ENCODE measurements around the gene LRRFIP1.

The LRRFIP1 gene

GRCh38 chr2:237798236-237799059 lies 171.1 kb downstream of the LRRFIP1 start, which contains the start of gene RBM44:
TSS of gene RBM44 (plus strand) at chr2:237798779. CDS start at chr2:237813610, 14,831 bp downstream.
- H3K27ac ChIP-seq (ENCODE audit: low read length), result no peak within 1 kb of the TSS
- H3K4me1 ChIP-seq (ENCODE audit: insufficient read depth, low read length), result no peaks in the 10 kb centered on the region
- H3K27me3 ChIP-seq (ENCODE audit: insufficient read depth, low read length), result no peaks in the 10 kb centered on the region
- no peaks in the 10 kb centered on the region for H3K36me3 ChIP-seq (ENCODE audit: insufficient read depth, low read depth, low read length)
- H3K9me3 ChIP-seq (ENCODE audit: insufficient read depth, low read depth, low read length), result no peaks in the 10 kb centered on the region
- no peak within 1 kb of the TSS for H3K9ac ChIP-seq (ENCODE audit: low read depth, low read length)
- no peak within 1 kb of the TSS for H3K4me3 ChIP-seq (ENCODE audit: low read length)

GRCh38 chr2:237799060-237799428 lies 171.7 kb downstream of the LRRFIP1 start:
- no peaks in the 10 kb centered on the region for H3K4me1 ChIP-seq (ENCODE audit: insufficient read depth, low read length)
- H3K4me3 ChIP-seq (ENCODE audit: low read length), result no peak overlapping the region
- H3K9ac ChIP-seq (ENCODE audit: low read depth, low read length), result no peak overlapping the region
- no peaks in the 10 kb centered on the region for H3K9me3 ChIP-seq (ENCODE audit: insufficient read depth, low read depth, low read length)
- no peaks in the 10 kb centered on the region for H3K27me3 ChIP-seq (ENCODE audit: insufficient read depth, low read length)
- no peaks in the 10 kb centered on the region for H3K36me3 ChIP-seq (ENCODE audit: insufficient read depth, low read depth, low read length)
- no peak overlapping the region for H3K27ac ChIP-seq (ENCODE audit: low read length)

- Histone ChIP-seq H3K27me3 (ENCODE audit: insufficient read depth, low read length) (no peaks in the 10 kb centered on the region), H3K36me3 (ENCODE audit: insufficient read depth, low read depth, low read length) (no peaks in the 10 kb centered on the region), H3K4me3 (ENCODE audit: low read length) (no peak overlapping the region), H3K9ac (ENCODE audit: low read depth, low read length) (no peak overlapping the region), H3K27ac (ENCODE audit: low read length) (no peak overlapping the region), H3K9me3 (ENCODE audit: insufficient read depth, low read depth, low read length) (no peaks in the 10 kb centered on the region), H3K4me1 (ENCODE audit: insufficient read depth, low read length) (no peaks in the 10 kb centered on the region)
Measured at GRCh38 chr2:237801466-237801865, 174.1 kb downstream of the LRRFIP1 start.

- Histone ChIP-seq H3K27ac (ENCODE audit: low read length) (no peak overlapping the region), H3K9me3 (ENCODE audit: insufficient read depth, low read depth, low read length) (no peaks in the 10 kb centered on the region), H3K4me1 (ENCODE audit: insufficient read depth, low read length) (no peaks in the 10 kb centered on the region), H3K36me3 (ENCODE audit: insufficient read depth, low read depth, low read length) (no peaks in the 10 kb centered on the region), H3K27me3 (ENCODE audit: insufficient read depth, low read length) (no peaks in the 10 kb centered on the region), H3K9ac (ENCODE audit: low read depth, low read length) (no peak overlapping the region), H3K4me3 (ENCODE audit: low read length) (no peak overlapping the region)
Measured at GRCh38 chr2:237806334-237806733, 178.9 kb downstream of the LRRFIP1 start.

- no peaks in the 10 kb centered on the region for H3K36me3 ChIP-seq (ENCODE audit: insufficient read depth, low read depth, low read length)
- H3K27ac ChIP-seq (ENCODE audit: low read length), result no peak overlapping the region
- no peaks in the 10 kb centered on the region for H3K9me3 ChIP-seq (ENCODE audit: insufficient read depth, low read depth, low read length)
- H3K4me3 ChIP-seq (ENCODE audit: low read length), result no peak overlapping the region
- no peaks in the 10 kb centered on the region for H3K4me1 ChIP-seq (ENCODE audit: insufficient read depth, low read length)
- H3K9ac ChIP-seq (ENCODE audit: low read depth, low read length), result no peak overlapping the region
- H3K27me3 ChIP-seq (ENCODE audit: insufficient read depth, low read length), result no peaks in the 10 kb centered on the region; the same call in 1 of the 2 replicates
Measured at GRCh38 chr2:237815637-237816036, 188.2 kb downstream of the LRRFIP1 start.

GRCh38 chr2:237816531-237816930 lies 189.1 kb downstream of the LRRFIP1 start:
- Histone ChIP-seq H3K36me3 (ENCODE audit: insufficient read depth, low read depth, low read length) (no peaks in the 10 kb centered on the region), H3K9ac (ENCODE audit: low read depth, low read length) (no peak overlapping the region), H3K4me3 (ENCODE audit: low read length) (no peak overlapping the region), H3K27ac (ENCODE audit: low read length) (no peak overlapping the region), H3K9me3 (ENCODE audit: insufficient read depth, low read depth, low read length) (no peaks in the 10 kb centered on the region), H3K27me3 (ENCODE audit: insufficient read depth, low read length) (no peaks in the 10 kb centered on the region; the same call in 1 of the 2 replicates), H3K4me1 (ENCODE audit: insufficient read depth, low read length) (no peaks in the 10 kb centered on the region)

GRCh38 chr2:237818066-237818473 lies 190.7 kb downstream of the LRRFIP1 start:
- Histone ChIP-seq H3K27ac (ENCODE audit: low read length) (no peak overlapping the region), H3K27me3 (ENCODE audit: insufficient read depth, low read length) (no peaks in the 10 kb centered on the region; the same call in 1 of the 2 replicates), H3K4me3 (ENCODE audit: low read length) (no peak overlapping the region), H3K4me1 (ENCODE audit: insufficient read depth, low read length) (no peaks in the 10 kb centered on the region), H3K9ac (ENCODE audit: low read depth, low read length) (no peak overlapping the region), H3K9me3 (ENCODE audit: insufficient read depth, low read depth, low read length) (no peaks in the 10 kb centered on the region), H3K36me3 (ENCODE audit: insufficient read depth, low read depth, low read length) (no peaks in the 10 kb centered on the region)

GRCh38 chr2:237819231-237819630 lies 191.8 kb downstream of the LRRFIP1 start:
- Histone ChIP-seq H3K4me3 (ENCODE audit: low read length) (no peak overlapping the region), H3K27ac (ENCODE audit: low read length) (no peak overlapping the region), H3K36me3 (ENCODE audit: insufficient read depth, low read depth, low read length) (no peaks in the 10 kb centered on the region), H3K4me1 (ENCODE audit: insufficient read depth, low read length) (no peaks in the 10 kb centered on the region), H3K9me3 (ENCODE audit: insufficient read depth, low read depth, low read length) (no peaks in the 10 kb centered on the region), H3K27me3 (ENCODE audit: insufficient read depth, low read length) (no peaks in the 10 kb centered on the region; the same call in 1 of the 2 replicates), H3K9ac (ENCODE audit: low read depth, low read length) (no peak overlapping the region)

- Histone ChIP-seq H3K9me3 (ENCODE audit: insufficient read depth, low read depth, low read length) (no peaks in the 10 kb centered on the region), H3K27ac (ENCODE audit: low read length) (no peak overlapping the region), H3K4me1 (ENCODE audit: insufficient read depth, low read length) (no peaks in the 10 kb centered on the region), H3K36me3 (ENCODE audit: insufficient read depth, low read depth, low read length) (no peaks in the 10 kb centered on the region), H3K4me3 (ENCODE audit: low read length) (no peak overlapping the region), H3K9ac (ENCODE audit: low read depth, low read length) (no peak overlapping the region), H3K27me3 (ENCODE audit: insufficient read depth, low read length) (no peaks in the 10 kb centered on the region; the same call in 1 of the 2 replicates)
Measured at GRCh38 chr2:237820421-237820820, 193.0 kb downstream of the LRRFIP1 start.

GRCh38 chr2:237823544-237823943 lies 196.2 kb downstream of the LRRFIP1 start:
- Histone ChIP-seq H3K36me3 (ENCODE audit: insufficient read depth, low read depth, low read length) (no peaks in the 10 kb centered on the region), H3K4me1 (ENCODE audit: insufficient read depth, low read length) (no peaks in the 10 kb centered on the region), H3K9me3 (ENCODE audit: insufficient read depth, low read depth, low read length) (no peaks in the 10 kb centered on the region), H3K27me3 (ENCODE audit: insufficient read depth, low read length) (no peaks in the 10 kb centered on the region), H3K9ac (ENCODE audit: low read depth, low read length) (no peak overlapping the region), H3K27ac (ENCODE audit: low read length) (no peak overlapping the region), H3K4me3 (ENCODE audit: low read length) (no peak overlapping the region)

- H3K27ac ChIP-seq (ENCODE audit: low read length), result no peak overlapping the region
- no peaks in the 10 kb centered on the region for H3K9me3 ChIP-seq (ENCODE audit: insufficient read depth, low read depth, low read length)
- H3K9ac ChIP-seq (ENCODE audit: low read depth, low read length), result no peak overlapping the region
- no peaks in the 10 kb centered on the region for H3K4me1 ChIP-seq (ENCODE audit: insufficient read depth, low read length)
- no peaks in the 10 kb centered on the region for H3K36me3 ChIP-seq (ENCODE audit: insufficient read depth, low read depth, low read length)
- H3K27me3 ChIP-seq (ENCODE audit: insufficient read depth, low read length), result no peaks in the 10 kb centered on the region
- no peak overlapping the region for H3K4me3 ChIP-seq (ENCODE audit: low read length)
Measured at GRCh38 chr2:237824085-237824484, 196.7 kb downstream of the LRRFIP1 start.

GRCh38 chr2:237827421-237827987 lies 200.1 kb downstream of the LRRFIP1 start:
- H3K9ac ChIP-seq (ENCODE audit: low read depth, low read length), result no peak overlapping the region
- no peaks in the 10 kb centered on the region for H3K4me1 ChIP-seq (ENCODE audit: insufficient read depth, low read length)
- H3K9me3 ChIP-seq (ENCODE audit: insufficient read depth, low read depth, low read length), result no peaks in the 10 kb centered on the region
- no peaks in the 10 kb centered on the region for H3K36me3 ChIP-seq (ENCODE audit: insufficient read depth, low read depth, low read length)
- H3K4me3 ChIP-seq (ENCODE audit: low read length), result no peak overlapping the region
- no peaks in the 10 kb centered on the region for H3K27me3 ChIP-seq (ENCODE audit: insufficient read depth, low read length)
- H3K27ac ChIP-seq (ENCODE audit: low read length), result no peak overlapping the region

All from iPS-20b (cell line).